Measurements from ENCODE around the gene MIPOL1. TPM values are rescaled to one million over a fixed set of nuclear protein-coding genes. Genes with fewer than 3 reads are reported as not detected.

The MIPOL1 gene
- polyA plus RNA-seq, 1 donor = 4.9 TPM

GRCh38 chr14:37466623-37467088, 268.9 kb downstream of the MIPOL1 start:
- no peak for DNase-seq

GRCh38 chr14:37469650-37470049, 271.9 kb downstream of the MIPOL1 start:
- DNase-seq = no peak

- DNase-seq = no peak
These were observed 272.5 kb downstream of the MIPOL1 start for GRCh38 chr14:37470251-37470650.

GRCh38 chr14:37472906-37473305, 275.2 kb downstream of the MIPOL1 start:
- no peak for DNase-seq

GRCh38 chr14:37474191-37474590, 276.5 kb downstream of the MIPOL1 start:
- no peak for DNase-seq

- DNase-seq = no peak
These were observed 282.9 kb downstream of the MIPOL1 start for GRCh38 chr14:37480446-37481290.

GRCh38 chr14:37482428-37482827, 284.7 kb downstream of the MIPOL1 start:
- no peak for DNase-seq

- DNase-seq = no peak
These were observed 285.9 kb downstream of the MIPOL1 start for GRCh38 chr14:37483672-37484071.

- DNase-seq = no peak
These were observed 292.9 kb downstream of the MIPOL1 start for GRCh38 chr14:37490607-37491006.

GRCh38 chr14:37491076-37491475, 293.3 kb downstream of the MIPOL1 start:
- DNase-seq = no peak

GRCh38 chr14:37493606-37494005, 295.9 kb downstream of the MIPOL1 start:
- no peak for DNase-seq

- no peak for DNase-seq
These were observed 299.7 kb downstream of the MIPOL1 start for GRCh38 chr14:37497422-37497821.

- DNase-seq = no peak
These were observed 304.1 kb downstream of the MIPOL1 start for GRCh38 chr14:37501877-37502276.

- DNase-seq = no peak
These were observed 310.8 kb downstream of the MIPOL1 start for GRCh38 chr14:37508503-37508902.

GRCh38 chr14:37512173-37512572, 314.4 kb downstream of the MIPOL1 start:
- DNase-seq = no peak

- DNase-seq = no peak
These were observed 318.0 kb downstream of the MIPOL1 start for GRCh38 chr14:37515771-37516170.

GRCh38 chr14:37526994-37527393, 329.3 kb downstream of the MIPOL1 start:
- no peak for DNase-seq

GRCh38 chr14:37539992-37540391, 342.3 kb downstream of the MIPOL1 start:
- DNase-seq = no peak

- no peak for DNase-seq
These were observed 346.7 kb downstream of the MIPOL1 start for GRCh38 chr14:37544407-37544806.

GRCh38 chr14:37545174-37545573, 347.4 kb downstream of the MIPOL1 start:
- no peak for DNase-seq

GRCh38 chr14:37546621-37547447, 349.1 kb downstream of the MIPOL1 start:
- DNase-seq = no peak

- no peak for DNase-seq
These were observed 352.8 kb downstream of the MIPOL1 start for GRCh38 chr14:37550511-37550910.

- DNase-seq = no peak
These were observed 353.4 kb downstream of the MIPOL1 start for GRCh38 chr14:37551119-37551518.
